Measurements from ENCODE around the gene PCDH17.

DNA sequence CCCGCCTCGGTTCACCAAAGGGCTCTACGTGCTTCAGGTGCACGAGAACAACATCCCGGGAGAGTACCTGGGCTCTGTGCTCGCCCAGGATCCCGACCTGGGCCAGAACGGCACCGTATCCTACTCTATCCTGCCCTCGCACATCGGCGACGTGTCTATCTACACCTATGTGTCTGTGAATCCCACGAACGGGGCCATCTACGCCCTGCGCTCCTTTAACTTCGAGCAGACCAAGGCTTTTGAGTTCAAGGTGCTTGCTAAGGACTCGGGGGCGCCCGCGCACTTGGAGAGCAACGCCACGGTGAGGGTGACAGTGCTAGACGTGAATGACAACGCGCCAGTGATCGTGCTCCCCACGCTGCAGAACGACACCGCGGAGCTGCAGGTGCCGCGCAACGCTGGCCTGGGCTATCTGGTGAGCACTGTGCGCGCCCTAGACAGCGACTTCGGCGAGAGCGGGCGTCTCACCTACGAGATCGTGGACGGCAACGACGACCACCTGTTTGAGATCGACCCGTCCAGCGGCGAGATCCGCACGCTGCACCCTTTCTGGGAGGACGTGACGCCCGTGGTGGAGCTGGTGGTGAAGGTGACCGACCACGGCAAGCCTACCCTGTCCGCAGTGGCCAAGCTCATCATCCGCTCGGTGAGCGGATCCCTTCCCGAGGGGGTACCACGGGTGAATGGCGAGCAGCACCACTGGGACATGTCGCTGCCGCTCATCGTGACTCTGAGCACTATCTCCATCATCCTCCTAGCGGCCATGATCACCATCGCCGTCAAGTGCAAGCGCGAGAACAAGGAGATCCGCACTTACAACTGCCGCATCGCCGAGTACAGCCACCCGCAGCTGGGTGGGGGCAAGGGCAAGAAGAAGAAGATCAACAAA is 2.6 kb downstream of the PCDH17 start:
- TF ChIP-seq, protein P1, sequence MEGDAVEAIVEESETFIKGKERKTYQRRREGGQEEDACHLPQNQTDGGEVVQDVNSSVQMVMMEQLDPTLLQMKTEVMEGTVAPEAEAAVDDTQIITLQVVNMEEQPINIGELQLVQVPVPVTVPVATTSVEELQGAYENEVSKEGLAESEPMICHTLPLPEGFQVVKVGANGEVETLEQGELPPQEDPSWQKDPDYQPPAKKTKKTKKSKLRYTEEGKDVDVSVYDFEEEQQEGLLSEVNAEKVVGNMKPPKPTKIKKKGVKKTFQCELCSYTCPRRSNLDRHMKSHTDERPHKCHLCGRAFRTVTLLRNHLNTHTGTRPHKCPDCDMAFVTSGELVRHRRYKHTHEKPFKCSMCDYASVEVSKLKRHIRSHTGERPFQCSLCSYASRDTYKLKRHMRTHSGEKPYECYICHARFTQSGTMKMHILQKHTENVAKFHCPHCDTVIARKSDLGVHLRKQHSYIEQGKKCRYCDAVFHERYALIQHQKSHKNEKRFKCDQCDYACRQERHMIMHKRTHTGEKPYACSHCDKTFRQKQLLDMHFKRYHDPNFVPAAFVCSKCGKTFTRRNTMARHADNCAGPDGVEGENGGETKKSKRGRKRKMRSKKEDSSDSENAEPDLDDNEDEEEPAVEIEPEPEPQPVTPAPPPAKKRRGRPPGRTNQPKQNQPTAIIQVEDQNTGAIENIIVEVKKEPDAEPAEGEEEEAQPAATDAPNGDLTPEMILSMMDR (IDR thresholded peaks at IDR 0.05): no peak
- TF ChIP-seq POLR2A (IDR thresholded peaks at IDR 0.05) (no peak), POLR2AphosphoS5 (IDR thresholded peaks at IDR 0.05) (no peak)
